A549 (cell line): ENCODE data around the gene TM6SF1. TPM values are rescaled to one million over a fixed set of nuclear protein-coding genes. Genes with fewer than 3 reads are reported as not detected.

Experiments
- ATAC-seq, 2 experiments: fragments of 200-7000 bp in 1 of 2; fragments of >200 bp in 1 of 2; cut with Nextera tagmentation in 1 of 2; cut with Tn5 transposase in 1 of 2; 3 replicates each; pipeline versions ENCODE4 v1.8.0 to v1.9.1; 2018 to 2020; ENCODE audit warnings: mild to moderate bottlenecking in 1 of 2, moderate library complexity in 1 of 2
- CTCF ChIA-PET: fragments of 300-600 bp; sonication (Branson Sonifier 250); formaldehyde crosslinking; extraction: SDS; loops from one replicate; lab custom pipeline; 2021; ENCODE audit warnings: antibody characterized with exemption, inconsistent platforms; lab: Yijun Ruan, JAX
- POLR2A ChIA-PET: fragments of 350-600 bp; formaldehyde crosslinking; extraction: SDS; loops from one replicate; lab custom pipeline; 2021; ENCODE audit warnings: antibody characterized with exemption, inconsistent platforms; lab: Yijun Ruan, JAX
- DNase-seq, 2 experiments: peaks; one replicate each; pipeline versions ENCODE4 v3.0.0 to v3.0.0-alpha.2; 2011 to 2016; ENCODE audit warnings: low read depth in 1 of 2, low spot score in 1 of 2
- FAIRE-seq: peaks from 2 replicates; lab custom pipeline; 2011; peaks lifted over from hg19 to GRCh38; lab: Jason Lieb, UNC
- H3K27ac ChIP-seq, 2 experiments: fragments of >200 bp; sonication (Bioruptor Twin); formaldehyde crosslinking; 3 replicates each; pipeline ENCODE4 v1.5.1; 2016 to 2017
- H3K4me1 ChIP-seq: fragments of >200 bp; sonication (Bioruptor Twin); formaldehyde crosslinking; 3 replicates; pipeline ENCODE4 v1.6.1; 2016
- H3K4me2 ChIP-seq: fragments of >200 bp; sonication (Bioruptor Twin); formaldehyde crosslinking; 3 replicates; pipeline ENCODE4 v1.6.1; 2016
- H3K4me3 ChIP-seq: fragments of >200 bp; sonication (Bioruptor Twin); formaldehyde crosslinking; 3 replicates; pipeline ENCODE4 v1.5.1; 2016
- H3K9me3 ChIP-seq: fragments of >200 bp; sonication (Bioruptor Twin); formaldehyde crosslinking; 3 replicates; pipeline ENCODE4 v1.6.1; 2016
- ATOH8 ChIP-seq: fragments of 250-450 bp; sonication (Bioruptor Pico); IDR thresholded peaks from 2 replicates; pipeline ENCODE4 v1.5.0; 2020; ENCODE audit warnings: low read depth, mild to moderate bottlenecking, moderate library complexity
- BHLHE40 ChIP-seq: IDR thresholded peaks from 2 replicates; pipeline ENCODE4 v1.6.1; 2012; ENCODE audit warnings: low read depth, low read length, inconsistent platforms
- CBX2 ChIP-seq: fragments of 200-600 bp; sonication (generic); IDR thresholded peaks from 2 replicates; pipeline ENCODE4 v1.6.1; 2016; ENCODE audit warnings: low read depth, mild to moderate bottlenecking, borderline replicate concordance
- CBX8 ChIP-seq: fragments of 200-600 bp; sonication (generic); IDR thresholded peaks from 2 replicates; pipeline ENCODE4 v1.6.1; 2016
- CHD4 ChIP-seq: fragments of 200-600 bp; sonication (generic); IDR thresholded peaks from 2 replicates; pipeline ENCODE4 v1.6.1; 2016; ENCODE audit warnings: antibody characterized with exemption, mild to moderate bottlenecking, borderline replicate concordance
- EHF ChIP-seq: fragments of 250-450 bp; sonication (Bioruptor Pico); IDR thresholded peaks from 2 replicates; pipeline ENCODE4 v1.5.0; 2020; ENCODE audit warnings: mild to moderate bottlenecking
- EHMT2 ChIP-seq: fragments of 200-600 bp; sonication (generic); IDR thresholded peaks from 2 replicates; pipeline ENCODE4 v1.6.1; 2016; ENCODE audit warnings: antibody characterized with exemption, low read depth, mild to moderate bottlenecking, moderate library complexity
- FOSB ChIP-seq: fragments of 250-450 bp; sonication (Bioruptor Pico); IDR thresholded peaks from 2 replicates; pipeline ENCODE4 v1.5.0; 2020; ENCODE audit warnings: mild to moderate bottlenecking, moderate library complexity
- FOSL2 ChIP-seq, 2 experiments: fragments of 450-650 bp in 1 of 2; fragments of >200 bp in 1 of 2; sonication (Bioruptor Twin) in 1 of 2; formaldehyde crosslinking; IDR thresholded peaks; 2 replicates each; pipeline versions ENCODE4 v1.5.0 to v1.6.1; 2016 to 2020; ENCODE audit warnings: mild to moderate bottlenecking in 1 of 2, moderate library complexity in 1 of 2
- FOXS1 ChIP-seq: fragments of 250-450 bp; sonication (Bioruptor Pico); IDR thresholded peaks from 2 replicates; pipeline ENCODE4 v1.5.0; 2020; ENCODE audit warnings: mild to moderate bottlenecking, moderate library complexity
- HEYL ChIP-seq: fragments of 250-450 bp; sonication (Bioruptor Pico); IDR thresholded peaks from 2 replicates; pipeline ENCODE4 v1.8.0; 2021; ENCODE audit warnings: mild to moderate bottlenecking, moderate library complexity
- JUN ChIP-seq, 2 experiments: fragments of >200 bp; sonication (Bioruptor Twin); formaldehyde crosslinking; IDR thresholded peaks; 2 replicates in 1 of 2; 3 replicates in 1 of 2; pipeline ENCODE4 v1.6.1; 2016 to 2017
- JUNB ChIP-seq: fragments of >200 bp; sonication (Bioruptor Twin); formaldehyde crosslinking; IDR thresholded peaks from 2 replicates; pipeline ENCODE4 v1.6.1; 2016
- KDM5A ChIP-seq: fragments of 200-600 bp; sonication (generic); IDR thresholded peaks from 2 replicates; pipeline ENCODE4 v1.6.1; 2016; ENCODE audit warnings: antibody characterized with exemption, mild to moderate bottlenecking
- MAFK ChIP-seq: fragments of 450-650 bp; IDR thresholded peaks from 2 replicates; pipeline ENCODE4 v1.6.1; 2014; ENCODE audit not compliant: partially characterized antibody
- MAX ChIP-seq: IDR thresholded peaks from 2 replicates; pipeline ENCODE4 v1.6.1; 2012
- MAZ ChIP-seq: fragments of 150-350 bp; IDR thresholded peaks from 2 replicates; pipeline ENCODE4 v1.6.1; 2014; ENCODE audit warnings: antibody characterized with exemption, low read depth, low read length, borderline replicate concordance
- NFE2L2 ChIP-seq: fragments of 150-350 bp; conservative IDR thresholded peaks from 2 replicates; pipeline ENCODE4 v1.6.1; 2014; ENCODE audit warnings: low read length
- NPAS2 ChIP-seq: fragments of 250-450 bp; sonication (Bioruptor Pico); IDR thresholded peaks from 2 replicates; pipeline ENCODE4 v1.8.0; 2022; ENCODE audit warnings: mild to moderate bottlenecking, moderate library complexity, borderline replicate concordance
- PBX3 ChIP-seq: IDR thresholded peaks from 2 replicates; pipeline ENCODE4 v1.6.1; 2012
- POLR2A ChIP-seq: IDR thresholded peaks from 2 replicates; pipeline ENCODE4 v1.6.1; 2012; ENCODE audit warnings: mild to moderate bottlenecking, low read length
- RCOR1 ChIP-seq: fragments of 150-350 bp; IDR thresholded peaks from 2 replicates; pipeline ENCODE4 v1.6.1; 2014; ENCODE audit warnings: antibody characterized with exemption, low read length, low read depth
- SMC3 ChIP-seq: fragments of >200 bp; sonication (Bioruptor Twin); formaldehyde crosslinking; IDR thresholded peaks from 3 replicates; pipeline ENCODE4 v1.6.1; 2018; ENCODE audit warnings: inconsistent platforms
- SREBF2 ChIP-seq: fragments of 450-650 bp; IDR thresholded peaks from 2 replicates; pipeline ENCODE4 v1.6.1; 2014; ENCODE audit warnings: mild to moderate bottlenecking, moderate library complexity
- TFCP2L1 ChIP-seq: fragments of 250-450 bp; sonication (Bioruptor Pico); IDR thresholded peaks from 2 replicates; pipeline ENCODE4 v1.5.0; 2021; ENCODE audit warnings: mild to moderate bottlenecking
- ZFP36 ChIP-seq: fragments of 450-650 bp; IDR thresholded peaks from 2 replicates; pipeline ENCODE4 v1.6.1; 2014; ENCODE audit warnings: borderline replicate concordance; ENCODE audit not compliant: partially characterized antibody
- WGBS: methylation state at CpG from one replicate; pipeline ENCODE4 v1.1.6; 2017; ENCODE audit errors: missing lambda C conversion rate; 5-methylcytosine and 5-hydroxymethylcytosine counted together
- polyA plus RNA-seq, 4 experiments: library from polyadenylated mRNA; depleted of rRNA in 3 of 4; stranded (reverse); fragments of >200 nt; fragmentation: RNase III in 1 of 4; extraction: RNeasy Plus Mini Kit Qiagen cat#74134 plus additional on column Dnase treatment in 1 of 4; gene quantifications; 2 replicates in 3 of 4; 3 replicates in 1 of 4; pipeline ENCODE4 v1.2.3, GENCODE V29; 2011 to 2017

The TM6SF1 gene
- polyA plus RNA-seq, 2 of the 4 experiments (the other 2 are of a cell fraction) = 1.1 TPM; not detected in 1

DNA sequence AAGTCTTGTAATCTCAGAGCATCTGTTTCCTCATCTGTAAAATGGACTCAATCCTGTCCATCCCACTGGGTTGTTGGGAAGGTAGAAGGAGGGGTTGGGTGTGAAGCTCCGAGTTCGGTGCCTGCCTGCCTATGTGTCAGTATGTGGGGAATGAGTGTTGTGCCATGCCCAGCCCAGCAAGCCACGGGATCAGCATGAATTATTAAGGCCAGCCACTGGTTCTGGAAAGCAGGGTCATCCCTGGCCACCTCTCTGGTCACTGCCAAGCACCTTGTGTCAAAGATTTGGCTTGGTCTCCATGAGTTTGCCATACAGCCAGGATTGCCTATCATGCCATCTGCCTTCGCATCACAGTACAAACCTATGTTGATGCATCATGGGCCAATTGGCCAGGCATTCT lies 11.5 kb downstream of the TM6SF1 start:
- POLR2A ChIA-PET = no interaction called here
- FAIRE-seq (no peak), ATAC-seq (peak; percentile 8 to 9; a peak in 2 of 6 replicates), DNase-seq (no peak)
- CTCF ChIA-PET = interaction anchor here (0.6 kb wide), 1 partner anchor 306 kb away, joined by 3 read pairs; no protein-coding TSS in a partner anchor
- Histone ChIP-seq H3K27ac (no peak overlapping the region), H3K4me1 (no peaks in the 10 kb centered on the region), H3K9me3 (no peaks in the 10 kb centered on the region), H3K4me2 (no peak overlapping the region), H3K4me3 (no peak overlapping the region)
- no peak for TF ChIP-seq TFCP2L1 (CRISPR knock-in tag)
- TF ChIP-seq NPAS2 (CRISPR knock-in tag) = no peak
- no peak for TF ChIP-seq KDM5A
- TF ChIP-seq FOXS1 = no peak
- TF ChIP-seq SREBF2 = no peak
- TF ChIP-seq MAX = no peak
- no peak for TF ChIP-seq SMC3
- no peak for TF ChIP-seq EHF (CRISPR knock-in tag)
- no peak for TF ChIP-seq BHLHE40
- TF ChIP-seq FOSL2 (IDR thresholded peaks at IDR 0.05) = no peak
- TF ChIP-seq FOSL2 (CRISPR knock-in tag; IDR thresholded peaks at IDR 0.05) = no peak
- no peak for TF ChIP-seq JUNB
- no peak for TF ChIP-seq CHD4
- TF ChIP-seq MAFK = no peak
- no peak for TF ChIP-seq PBX3
- TF ChIP-seq JUN (IDR thresholded peaks at IDR 0.05) = no peak
- no peak for TF ChIP-seq HEYL (CRISPR knock-in tag)
- no peak for TF ChIP-seq ZFP36
- 59% methylated on average over 4 of the region's 4 CpGs for WGBS

DNA sequence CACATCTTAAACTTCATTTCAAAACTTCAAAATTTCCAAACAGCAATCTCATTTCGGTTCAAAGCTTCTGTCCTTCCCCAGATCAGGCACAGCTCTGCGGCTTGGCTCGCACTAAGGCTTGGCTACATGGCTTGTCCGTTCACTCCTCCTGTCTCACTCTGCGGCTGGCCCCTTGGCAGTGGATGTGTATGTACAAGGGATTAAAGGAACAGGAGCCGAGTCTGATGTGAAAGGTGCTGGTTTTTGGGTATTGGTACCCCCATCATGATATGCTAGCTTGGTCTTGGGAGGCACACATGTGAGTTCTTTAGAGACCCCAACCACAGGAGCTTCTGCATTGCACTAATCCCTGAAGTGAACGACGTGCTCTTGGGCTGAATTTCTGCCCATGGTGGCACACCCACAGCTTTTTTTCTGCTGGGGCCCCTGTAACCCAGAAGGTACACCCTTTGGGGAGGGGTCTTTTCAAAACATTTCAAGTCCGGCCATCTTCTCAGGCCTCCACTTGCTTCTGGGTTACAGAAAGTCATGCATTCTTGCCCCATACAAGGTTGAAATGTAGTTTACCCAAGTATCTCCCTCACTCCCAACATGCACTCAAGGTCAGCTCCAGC lies 12.6 kb downstream of the TM6SF1 start:
- no peak for FAIRE-seq
- Histone ChIP-seq H3K4me1 (no peaks in the 10 kb centered on the region), H3K4me2 (no peak overlapping the region), H3K4me3 (no peak overlapping the region), H3K27ac (no peak overlapping the region), H3K9me3 (no peaks in the 10 kb centered on the region)
- no peak for ATAC-seq
- WGBS = 82% methylated on average over 9 of the region's 9 CpGs
- CTCF ChIA-PET = interaction anchor here (1.1 to 1.2 kb wide), 3 partner anchors 9 to 123 kb away, joined by 3 to 4 read pairs (median 3); no protein-coding TSS in a partner anchor
- POLR2A ChIA-PET = interaction anchor here (1.1 kb wide), 1 partner anchor 16 kb away, joined by 3 read pairs; no protein-coding TSS in a partner anchor
- no peak for DNase-seq
- TF ChIP-seq FOSB (no peak), RCOR1 (no peak), MAZ (no peak), JUN (IDR thresholded peaks at IDR 0.05) (no peak), ATOH8 (CRISPR knock-in tag) (no peak), ZFP36 (no peak), EHMT2 (no peak), PBX3 (no peak), CBX8 (no peak), NFE2L2 (no peak), CBX2 (no peak), POLR2A (no peak), KDM5A (no peak)
